GM23338 (cell line): ENCODE results near the gene MDM4. TPM values are rescaled to one million over a fixed set of nuclear protein-coding genes. Genes with fewer than 3 reads are reported as not detected.

ENCODE experiments used
- ATAC-seq: fragments of 200-7000 bp; cut with Tn5 transposase; 3 replicates; pipeline ENCODE4 v1.9.1; 2020
- DNase-seq: peaks from one replicate; pipeline ENCODE4 v3.0.0-alpha.2; 2015; ENCODE audit warnings: low spot score
- H2AFZ ChIP-seq: fragments of 200-600 bp; sonication (generic); 2 replicates; pipeline ENCODE4 v1.8.0; 2016; ENCODE audit warnings: antibody characterized with exemption, mild to moderate bottlenecking, moderate library complexity
- H3F3A ChIP-seq: fragments of 200-600 bp; sonication (generic); replicated peaks from 2 replicates; pipeline ENCODE4 v1.8.0; 2017; ENCODE audit warnings: antibody characterized with exemption, mixed run types, low read depth
- H3K27ac ChIP-seq: fragments of 200-600 bp; sonication (generic); 2 replicates; pipeline ENCODE4 v1.6.1; 2016; ENCODE audit warnings: low read depth
- H3K27me3 ChIP-seq: fragments of 200-600 bp; sonication (generic); 2 replicates; pipeline ENCODE4 v1.8.0; 2016; ENCODE audit warnings: mild to moderate bottlenecking, mixed run types, moderate library complexity; ENCODE audit not compliant: insufficient read depth
- H3K36me3 ChIP-seq: fragments of 200-600 bp; sonication (generic); 2 replicates; pipeline ENCODE4 v1.8.0; 2016; ENCODE audit warnings: mild to moderate bottlenecking; ENCODE audit not compliant: insufficient read depth
- H3K4me1 ChIP-seq: fragments of 200-600 bp; sonication (generic); 2 replicates; pipeline ENCODE4 v1.8.0; 2016; ENCODE audit warnings: mild to moderate bottlenecking, moderate library complexity; ENCODE audit not compliant: insufficient read depth
- H3K4me2 ChIP-seq: fragments of 200-600 bp; sonication (generic); 2 replicates; pipeline ENCODE4 v1.7.1; 2017; ENCODE audit warnings: mixed run types
- H3K4me3 ChIP-seq: fragments of 200-600 bp; sonication (generic); 2 replicates; pipeline ENCODE4 v1.6.1; 2016; ENCODE audit warnings: mixed run types
- H3K79me2 ChIP-seq: fragments of 200-600 bp; sonication (generic); replicated peaks from 2 replicates; pipeline ENCODE4 v1.8.0; 2017; ENCODE audit warnings: mild to moderate bottlenecking; ENCODE audit not compliant: insufficient read depth
- H3K9me2 ChIP-seq: fragments of 200-600 bp; sonication (generic); 2 replicates; pipeline ENCODE4 v1.8.0; 2017; ENCODE audit not compliant: insufficient read depth
- H4K20me1 ChIP-seq: fragments of 200-600 bp; sonication (generic); replicated peaks from 2 replicates; pipeline ENCODE4 v1.8.0; 2017; ENCODE audit warnings: mild to moderate bottlenecking; ENCODE audit not compliant: insufficient read depth
- H3K27ac Mint-ChIP-seq: 2 replicates; pipeline ENCODE4 v1.8.0; 2020; ENCODE audit warnings: inconsistent platforms, mild to moderate bottlenecking, moderate library complexity, mixed read lengths
- H3K27me3 Mint-ChIP-seq: 3 replicates; pipeline ENCODE4 v1.8.0; 2022; ENCODE audit warnings: low read depth, mild to moderate bottlenecking, moderate library complexity, mixed read lengths, inconsistent platforms; ENCODE audit not compliant: insufficient read depth, poor library complexity
- H3K36me3 Mint-ChIP-seq: 3 replicates; pipeline ENCODE4 v1.8.0; 2021; ENCODE audit warnings: low read depth, mild to moderate bottlenecking, inconsistent platforms, moderate library complexity, mixed read lengths
- H3K4me1 Mint-ChIP-seq: 3 replicates; pipeline ENCODE4 v1.8.0; 2020; ENCODE audit warnings: mild to moderate bottlenecking, inconsistent platforms, mixed read lengths
- H3K4me3 Mint-ChIP-seq: 3 replicates; pipeline ENCODE4 v1.8.0; 2021; ENCODE audit warnings: moderate library complexity, mild to moderate bottlenecking, inconsistent platforms, mixed read lengths
- H3K9me3 Mint-ChIP-seq: 3 replicates; pipeline ENCODE4 v1.8.0; 2020; ENCODE audit warnings: moderate library complexity, mild to moderate bottlenecking, inconsistent platforms, mixed read lengths
- CREB1 ChIP-seq: fragments of 250-450 bp; sonication (Bioruptor Pico); IDR thresholded peaks from 2 replicates; pipeline ENCODE4 v1.5.0; 2020; ENCODE audit warnings: low read depth, mild to moderate bottlenecking, moderate library complexity
- ETS1 ChIP-seq: IDR thresholded peaks from 2 replicates; pipeline ENCODE4 v1.6.1; 2016; ENCODE audit warnings: antibody characterized with exemption
- EZH2 ChIP-seq: fragments of 200-600 bp; sonication (generic); IDR thresholded peaks from one replicate; pipeline ENCODE4 v1.8.0; 2017; ENCODE audit warnings: antibody characterized with exemption, mild to moderate bottlenecking, low read depth; ENCODE audit not compliant: unreplicated experiment
- EZH2phosphoT487 ChIP-seq: fragments of 200-600 bp; sonication (generic); IDR thresholded peaks from one replicate; pipeline ENCODE4 v1.8.1; 2018; ENCODE audit warnings: antibody characterized with exemption; ENCODE audit not compliant: unreplicated experiment
- JUNB ChIP-seq: IDR thresholded peaks from one replicate; pipeline ENCODE4 v1.6.1; 2016; ENCODE audit warnings: antibody characterized with exemption; ENCODE audit not compliant: unreplicated experiment
- POLR2AphosphoS5 ChIP-seq: IDR thresholded peaks from 2 replicates; pipeline ENCODE4 v1.6.1; 2016; ENCODE audit warnings: antibody characterized with exemption, low read depth
- REST ChIP-seq: IDR thresholded peaks from one replicate; pipeline ENCODE4 v1.6.1; 2018; ENCODE audit warnings: antibody characterized with exemption; ENCODE audit not compliant: unreplicated experiment
- STAT1 ChIP-seq: IDR thresholded peaks from one replicate; pipeline ENCODE4 v1.6.1; 2016; ENCODE audit warnings: antibody characterized with exemption; ENCODE audit not compliant: unreplicated experiment
- ZNF114 ChIP-seq: fragments of 250-450 bp; sonication (Bioruptor Pico); IDR thresholded peaks from 2 replicates; pipeline ENCODE4 v1.5.0; 2020; ENCODE audit warnings: mild to moderate bottlenecking, moderate library complexity
- ZNF462 ChIP-seq: fragments of 250-450 bp; sonication (Bioruptor Pico); IDR thresholded peaks from 2 replicates; pipeline ENCODE4 v1.5.0; 2020; ENCODE audit warnings: mild to moderate bottlenecking, moderate library complexity
- polyA plus RNA-seq: library from polyadenylated mRNA; unstranded; fragments of >200 nt; fragmentation: Nextera tagmentation; extraction: Ambion mirVana; gene quantifications from 2 replicates; pipeline ENCODE4 v1.2.1, GENCODE V29; 2016
- total RNA-seq: library from RNA; depleted of rRNA; stranded (reverse); fragments of >200 nt; shearing (Covaris generic); gene quantifications from 2 replicates; pipeline ENCODE4 v1.2.3, GENCODE V29; 2014

MDM4 gene
- total and polyA plus RNA-seq, 2 experiments from 2014 or later, result 24.8 to 56.1 TPM

GRCh38 chr1:204566583-204566955, 50.4 kb downstream of the MDM4 start (continued):
- no peak for TF ChIP-seq ZNF462 (CRISPR knock-in tag)

GRCh38 chr1:204567071-204567470, 50.9 kb downstream of the MDM4 start:
- no peaks in the 10 kb centered on the region for H3K36me3 Mint-ChIP-seq
- no peak for ATAC-seq
- TF ChIP-seq POLR2AphosphoS5 (no peak), ETS1 (no peak), JUNB (no peak), EZH2phosphoT487 (no peak), EZH2 (no peak), REST (no peak), CREB1 (no peak), STAT1 (no peak), ZNF114 (no peak)

More at GRCh38 chr1:204567071-204567470, 50.9 kb downstream of the MDM4 start:
- peaks cover 55% of the 10 kb centered on the region for H3K4me1 Mint-ChIP-seq
- no peak overlapping the region for H3K4me3 Mint-ChIP-seq
- no peak for DNase-seq
- Histone ChIP-seq H3K4me3 (no peak overlapping the region), H3K4me1 (peaks cover 38% of the 10 kb centered on the region), H3K27me3 (no peaks in the 10 kb centered on the region), H3K36me3 (no peaks in the 10 kb centered on the region), H3K4me2 (no peak overlapping the region), H3K79me2 (no peaks in the 10 kb centered on the region), H4K20me1 (no peaks in the 10 kb centered on the region), H3F3A (0 out of 2 replicates have a peak, but pooled peaks cover 3% of the 10 kb centered on the region), H3K27ac (no peak overlapping the region), H2AFZ (no peak overlapping the region), H3K9me2 (no peaks in the 10 kb centered on the region)
- no peaks in the 10 kb centered on the region for H3K9me3 Mint-ChIP-seq
- no peak overlapping the region for H3K27ac Mint-ChIP-seq
- H3K27me3 Mint-ChIP-seq, result peaks cover 6% of the 10 kb centered on the region
